ENCODE data around the gene GSE1.

GSE1 gene

GRCh38 chr16:85635545-85636140 is 22.5 kb downstream of the GSE1 start:
- Histone ChIP-seq H3K9ac (ENCODE audit: low read length) (no peak overlapping the region), H3K4me3 (ENCODE audit: low read length) (no peak overlapping the region), H3K4me1 (ENCODE audit: control insufficient read depth, low read depth, low read length) (no peaks in the 10 kb centered on the region), H3K9me3 (ENCODE audit: control insufficient read depth, low read depth, low read length) (no peaks in the 10 kb centered on the region), H3K36me3 (ENCODE audit: control insufficient read depth, low read depth, low read length) (peaks cover 9% of the 10 kb centered on the region), H3K27ac (ENCODE audit: low read length) (no peak overlapping the region), H3K27me3 (ENCODE audit: control insufficient read depth, insufficient read depth, low read length) (no peaks in the 10 kb centered on the region)

- Histone ChIP-seq H3K27ac (ENCODE audit: low read length) (no peak overlapping the region), H3K9me3 (ENCODE audit: control insufficient read depth, low read depth, low read length) (no peaks in the 10 kb centered on the region), H3K4me3 (ENCODE audit: low read length) (no peak overlapping the region), H3K27me3 (ENCODE audit: control insufficient read depth, insufficient read depth, low read length) (no peaks in the 10 kb centered on the region), H3K9ac (ENCODE audit: low read length) (no peak overlapping the region), H3K36me3 (ENCODE audit: control insufficient read depth, low read depth, low read length) (peaks cover 9% of the 10 kb centered on the region), H3K4me1 (ENCODE audit: control insufficient read depth, low read depth, low read length) (no peaks in the 10 kb centered on the region)
Observed at GRCh38 chr16:85636234-85636812, 23.2 kb downstream of the GSE1 start.

- no peak overlapping the region for H3K27ac ChIP-seq (ENCODE audit: low read length)
- no peak overlapping the region for H3K4me3 ChIP-seq (ENCODE audit: low read length)
- H3K27me3 ChIP-seq (ENCODE audit: control insufficient read depth, insufficient read depth, low read length) = no peaks in the 10 kb centered on the region
- no peaks in the 10 kb centered on the region for H3K4me1 ChIP-seq (ENCODE audit: control insufficient read depth, low read depth, low read length)
- no peak overlapping the region for H3K9ac ChIP-seq (ENCODE audit: low read length)
- peaks cover 9% of the 10 kb centered on the region for H3K36me3 ChIP-seq (ENCODE audit: control insufficient read depth, low read depth, low read length)
- no peaks in the 10 kb centered on the region for H3K9me3 ChIP-seq (ENCODE audit: control insufficient read depth, low read depth, low read length)
Observed at GRCh38 chr16:85637061-85637807, 24.1 kb downstream of the GSE1 start.

GRCh38 chr16:85637808-85638647 is 24.9 kb downstream of the GSE1 start:
- Histone ChIP-seq H3K27ac (ENCODE audit: low read length) (no peak overlapping the region), H3K36me3 (ENCODE audit: control insufficient read depth, low read depth, low read length) (peaks cover 9% of the 10 kb centered on the region), H3K27me3 (ENCODE audit: control insufficient read depth, insufficient read depth, low read length) (no peaks in the 10 kb centered on the region), H3K4me3 (ENCODE audit: low read length) (no peak overlapping the region), H3K9me3 (ENCODE audit: control insufficient read depth, low read depth, low read length) (no peaks in the 10 kb centered on the region), H3K9ac (ENCODE audit: low read length) (no peak overlapping the region), H3K4me1 (ENCODE audit: control insufficient read depth, low read depth, low read length) (no peaks in the 10 kb centered on the region)

GRCh38 chr16:85638695-85639409 is 25.7 kb downstream of the GSE1 start:
- H3K36me3 ChIP-seq (ENCODE audit: control insufficient read depth, low read depth, low read length) = peaks cover 9% of the 10 kb centered on the region
- H3K27me3 ChIP-seq (ENCODE audit: control insufficient read depth, insufficient read depth, low read length) = no peaks in the 10 kb centered on the region
- H3K4me3 ChIP-seq (ENCODE audit: low read length) = no peak overlapping the region
- H3K9me3 ChIP-seq (ENCODE audit: control insufficient read depth, low read depth, low read length) = no peaks in the 10 kb centered on the region
- no peak overlapping the region for H3K27ac ChIP-seq (ENCODE audit: low read length)
- H3K4me1 ChIP-seq (ENCODE audit: control insufficient read depth, low read depth, low read length) = no peaks in the 10 kb centered on the region
- no peak overlapping the region for H3K9ac ChIP-seq (ENCODE audit: low read length)

GRCh38 chr16:85639529-85640253 is 26.6 kb downstream of the GSE1 start:
- Histone ChIP-seq H3K27ac (ENCODE audit: low read length) (no peak overlapping the region), H3K27me3 (ENCODE audit: control insufficient read depth, insufficient read depth, low read length) (no peaks in the 10 kb centered on the region), H3K9me3 (ENCODE audit: control insufficient read depth, low read depth, low read length) (no peaks in the 10 kb centered on the region)

GRCh38 chr16:85640254-85640558 is 27.1 kb downstream of the GSE1 start:
- H3K4me1 ChIP-seq (ENCODE audit: control insufficient read depth, low read depth, low read length) = no peaks in the 10 kb centered on the region
- no peaks in the 10 kb centered on the region for H3K36me3 ChIP-seq (ENCODE audit: control insufficient read depth, low read depth, low read length)

More at GRCh38 chr16:85639529-85640253, 26.6 kb downstream of the GSE1 start:
- Histone ChIP-seq H3K4me1 (ENCODE audit: control insufficient read depth, low read depth, low read length) (no peaks in the 10 kb centered on the region), H3K9ac (ENCODE audit: low read length) (no peak overlapping the region), H3K36me3 (ENCODE audit: control insufficient read depth, low read depth, low read length) (peaks cover 4% of the 10 kb centered on the region), H3K4me3 (ENCODE audit: low read length) (no peak overlapping the region)

GRCh38 chr16:85640585-85640984 is 27.5 kb downstream of the GSE1 start:
- Histone ChIP-seq H3K36me3 (ENCODE audit: control insufficient read depth, low read depth, low read length) (no peaks in the 10 kb centered on the region), H3K27ac (ENCODE audit: low read length) (no peak overlapping the region), H3K4me1 (ENCODE audit: control insufficient read depth, low read depth, low read length) (no peaks in the 10 kb centered on the region), H3K4me3 (ENCODE audit: low read length) (no peak overlapping the region), H3K27me3 (ENCODE audit: control insufficient read depth, insufficient read depth, low read length) (no peaks in the 10 kb centered on the region), H3K9me3 (ENCODE audit: control insufficient read depth, low read depth, low read length) (no peaks in the 10 kb centered on the region), H3K9ac (ENCODE audit: low read length) (no peak overlapping the region)

More at GRCh38 chr16:85640254-85640558, 27.1 kb downstream of the GSE1 start:
- H3K27ac ChIP-seq (ENCODE audit: low read length) = no peak overlapping the region
- no peaks in the 10 kb centered on the region for H3K9me3 ChIP-seq (ENCODE audit: control insufficient read depth, low read depth, low read length)
- H3K4me3 ChIP-seq (ENCODE audit: low read length) = no peak overlapping the region
- H3K9ac ChIP-seq (ENCODE audit: low read length) = no peak overlapping the region
- H3K27me3 ChIP-seq (ENCODE audit: control insufficient read depth, insufficient read depth, low read length) = no peaks in the 10 kb centered on the region

- no peak overlapping the region for H3K27ac ChIP-seq (ENCODE audit: low read length)
- no peaks in the 10 kb centered on the region for H3K4me1 ChIP-seq (ENCODE audit: control insufficient read depth, low read depth, low read length)
- no peaks in the 10 kb centered on the region for H3K9me3 ChIP-seq (ENCODE audit: control insufficient read depth, low read depth, low read length)
- H3K9ac ChIP-seq (ENCODE audit: low read length) = no peak overlapping the region
- H3K36me3 ChIP-seq (ENCODE audit: control insufficient read depth, low read depth, low read length) = no peaks in the 10 kb centered on the region
- H3K4me3 ChIP-seq (ENCODE audit: low read length) = no peak overlapping the region
- H3K27me3 ChIP-seq (ENCODE audit: control insufficient read depth, insufficient read depth, low read length) = no peaks in the 10 kb centered on the region
Observed at GRCh38 chr16:85641305-85641704, 28.2 kb downstream of the GSE1 start.

- Histone ChIP-seq H3K9ac (ENCODE audit: low read length) (no peak overlapping the region), H3K27ac (ENCODE audit: low read length) (no peak overlapping the region), H3K4me1 (ENCODE audit: control insufficient read depth, low read depth, low read length) (no peaks in the 10 kb centered on the region), H3K9me3 (ENCODE audit: control insufficient read depth, low read depth, low read length) (no peaks in the 10 kb centered on the region), H3K27me3 (ENCODE audit: control insufficient read depth, insufficient read depth, low read length) (no peaks in the 10 kb centered on the region), H3K36me3 (ENCODE audit: control insufficient read depth, low read depth, low read length) (no peaks in the 10 kb centered on the region), H3K4me3 (ENCODE audit: low read length) (no peak overlapping the region)
Observed at GRCh38 chr16:85641776-85642176, 28.7 kb downstream of the GSE1 start.
